VCaP (cell line): ENCODE measurements around the gene CAPZA2.

Experiments used
- H3K27ac ChIP-seq: fragments of 450-650 bp; 2 replicates; pipeline ENCODE4 v1.5.1; 2017
- CTCF ChIP-seq: fragments of 450-650 bp; conservative IDR thresholded peaks from 2 replicates; pipeline ENCODE4 v1.5.1; 2017; ENCODE audit warnings: mild to moderate bottlenecking, moderate library complexity

CAPZA2 gene

GRCh38 chr7:116968631-116969030, 106.2 kb downstream of the CAPZA2 start:
- no peak for TF ChIP-seq CTCF
- H3K27ac ChIP-seq = no peak overlapping the region

GRCh38 chr7:116969371-116969902, 107.0 kb downstream of the CAPZA2 start:
- H3K27ac ChIP-seq = no peak overlapping the region
- TF ChIP-seq CTCF = no peak

GRCh38 chr7:116970238-116970910, 108.0 kb downstream of the CAPZA2 start:
- no peak overlapping the region; the same call in 1 of the 2 replicates for H3K27ac ChIP-seq

GRCh38 chr7:116971153-116971552, 108.8 kb downstream of the CAPZA2 start:
- peak overlapping the region; percentile 26 for H3K27ac ChIP-seq

More at GRCh38 chr7:116970238-116970910, 108.0 kb downstream of the CAPZA2 start:
- TF ChIP-seq CTCF = no peak
